SK-N-MC (cell line): ENCODE results near the gene PTBP2.
A peak's percentile ranks its signal among the peaks of the same experiment; 100 is the strongest.
"Not testable (repeated sequence)": the region's sequence is repeated elsewhere in the genome, so short reads cannot be mapped to it uniquely, and the experiment has no call there.

Source experiments
- DNase-seq: peaks from one replicate; pipeline ENCODE4 v3.0.0-alpha.2; 2011; ENCODE audit warnings: low read depth, low spot score
- H3K27ac ChIP-seq: fragments of 200-600 bp; sonication (generic); 2 replicates; pipeline ENCODE4 v1.5.1; 2016; ENCODE audit warnings: mixed run types
- H3K36me3 ChIP-seq: fragments of 200-600 bp; sonication (generic); 2 replicates; pipeline ENCODE4 v1.6.1; 2017; ENCODE audit warnings: antibody characterized with exemption, low read length, mixed read lengths; ENCODE audit not compliant: insufficient read depth
- H3K4me3 ChIP-seq: fragments of 200-600 bp; sonication (generic); 2 replicates; pipeline ENCODE4 v1.5.1; 2016
- H3K9ac ChIP-seq: fragments of 200-600 bp; sonication (generic); 2 replicates; pipeline ENCODE4 v1.8.0; 2017; ENCODE audit warnings: mixed run types, mixed read lengths; ENCODE audit not compliant: insufficient read length
- H3K9me3 ChIP-seq: fragments of 200-600 bp; sonication (generic); 2 replicates; pipeline ENCODE4 v1.6.1; 2017; ENCODE audit warnings: low read depth, mild to moderate bottlenecking, antibody characterized with exemption, low read length, moderate library complexity, mixed read lengths
- EZH2 ChIP-seq: fragments of 200-600 bp; sonication (generic); IDR thresholded peaks from one replicate; pipeline ENCODE4 v1.6.1; 2017; ENCODE audit warnings: antibody characterized with exemption
- FOXP2 ChIP-seq: optimal IDR thresholded peaks from 2 replicates; pipeline ENCODE3; 2011; ENCODE audit warnings: mild to moderate bottlenecking, moderate library complexity; ENCODE audit not compliant: insufficient read depth; ENCODE audit errors: extremely low read length, control extremely low read depth
- POLR2AphosphoS5 ChIP-seq: IDR thresholded peaks from 2 replicates; pipeline ENCODE4 v1.6.1; 2012; ENCODE audit warnings: mild to moderate bottlenecking, low read depth, low read length, borderline replicate concordance

PTBP2 gene

GRCh38 chr1:96782856-96783255 lies 61.3 kb downstream of the PTBP2 start:
- Histone ChIP-seq H3K36me3 (peaks cover 97% of the 10 kb centered on the region), H3K27ac (no peak overlapping the region), H3K9me3 (no peaks in the 10 kb centered on the region), H3K9ac (no peak overlapping the region), H3K4me3 (no peak overlapping the region)
- TF ChIP-seq EZH2 (no peak), FOXP2 (no peak), POLR2AphosphoS5 (no peak)
- no peak for DNase-seq

- no peak overlapping the region for H3K4me3 ChIP-seq
- no peak for TF ChIP-seq POLR2AphosphoS5
- TF ChIP-seq EZH2: no peak
- TF ChIP-seq FOXP2: no peak
- DNase-seq: no peak
- no peaks in the 10 kb centered on the region for H3K9me3 ChIP-seq
- H3K36me3 ChIP-seq: peaks cover 93% of the 10 kb centered on the region
- H3K27ac ChIP-seq: no peak overlapping the region
- H3K9ac ChIP-seq: no peak overlapping the region
Measured at GRCh38 chr1:96790599-96790998, 69.0 kb downstream of the PTBP2 start.

GRCh38 chr1:96792220-96792619 lies 70.6 kb downstream of the PTBP2 start:
- H3K9ac ChIP-seq: no peak overlapping the region
- H3K36me3 ChIP-seq: peaks cover 93% of the 10 kb centered on the region
- H3K9me3 ChIP-seq: no peaks in the 10 kb centered on the region
- H3K4me3 ChIP-seq: no peak overlapping the region
- TF ChIP-seq FOXP2 (no peak), POLR2AphosphoS5 (no peak), EZH2 (no peak)
- no peak for DNase-seq
- no peak overlapping the region for H3K27ac ChIP-seq

GRCh38 chr1:96801696-96802095 lies 80.1 kb downstream of the PTBP2 start:
- H3K36me3 ChIP-seq: peaks cover 69% of the 10 kb centered on the region

GRCh38 chr1:96804648-96805047 lies 83.1 kb downstream of the PTBP2 start:
- TF ChIP-seq FOXP2 (no peak), EZH2 (no peak), POLR2AphosphoS5 (no peak)
- no peak overlapping the region for H3K9ac ChIP-seq
- peaks cover 81% of the 10 kb centered on the region for H3K36me3 ChIP-seq

More at GRCh38 chr1:96801696-96802095, 80.1 kb downstream of the PTBP2 start:
- not testable (repeated sequence) for H3K9ac ChIP-seq, DNase-seq, H3K4me3 ChIP-seq, H3K27ac ChIP-seq, H3K9me3 ChIP-seq

GRCh38 chr1:96808191-96808590 lies 86.6 kb downstream of the PTBP2 start:
- Histone ChIP-seq H3K9me3 (no peaks in the 10 kb centered on the region), H3K9ac (no peak overlapping the region), H3K36me3 (peaks cover 94% of the 10 kb centered on the region), H3K4me3 (no peak overlapping the region), H3K27ac (peak overlapping the region; percentile 48)
- TF ChIP-seq EZH2 (no peak), POLR2AphosphoS5 (no peak), FOXP2 (no peak)
- no peak for DNase-seq

More at GRCh38 chr1:96804648-96805047, 83.1 kb downstream of the PTBP2 start:
- no peaks in the 10 kb centered on the region for H3K9me3 ChIP-seq
- DNase-seq: no peak
- H3K4me3 ChIP-seq: no peak overlapping the region
- H3K27ac ChIP-seq: peak overlapping the region; percentile 39

- DNase-seq: no peak
- H3K9me3 ChIP-seq: no peaks in the 10 kb centered on the region; the same call in 1 of the 2 replicates
- no peak for TF ChIP-seq FOXP2
- TF ChIP-seq EZH2: no peak
- TF ChIP-seq POLR2AphosphoS5: no peak
- H3K9ac ChIP-seq: no peak overlapping the region
- peaks cover 89% of the 10 kb centered on the region for H3K36me3 ChIP-seq
- H3K4me3 ChIP-seq: no peak overlapping the region
- H3K27ac ChIP-seq: 0 out of 2 replicates have a peak overlapping the region, but pooled peaks have one; percentile 39
Measured at GRCh38 chr1:96815914-96816313, 94.3 kb downstream of the PTBP2 start.

GRCh38 chr1:96820107-96820506 lies 98.5 kb downstream of the PTBP2 start:
- Histone ChIP-seq H3K27ac (no peak overlapping the region), H3K9me3 (no peaks in the 10 kb centered on the region; the same call in 1 of the 2 replicates), H3K36me3 (peaks cover 80% of the 10 kb centered on the region), H3K9ac (no peak overlapping the region), H3K4me3 (no peak overlapping the region)
- DNase-seq: no peak
- TF ChIP-seq EZH2: no peak
- TF ChIP-seq FOXP2: no peak
- TF ChIP-seq POLR2AphosphoS5: no peak

GRCh38 chr1:96820671-96821070 lies 99.1 kb downstream of the PTBP2 start:
- Histone ChIP-seq H3K9me3 (no peaks in the 10 kb centered on the region; the same call in 1 of the 2 replicates), H3K36me3 (peaks cover 79% of the 10 kb centered on the region), H3K4me3 (no peak overlapping the region), H3K27ac (no peak overlapping the region), H3K9ac (no peak overlapping the region)
- TF ChIP-seq POLR2AphosphoS5: no peak
- TF ChIP-seq FOXP2: no peak
- TF ChIP-seq EZH2: no peak
- DNase-seq: no peak
